Bronchus fibroblast of lung (primary cell): ENCODE measurements around the gene METRNL. TPM values are rescaled to one million over a fixed set of nuclear protein-coding genes. Genes with fewer than 3 reads are reported as not detected.

ENCODE experiments used
- total RNA-seq: library from RNA; depleted of rRNA; stranded (reverse); fragments of >200 nt; gene quantifications from 2 replicates; pipeline ENCODE4 v1.2.3, GENCODE V29; 2015

The METRNL gene, protein sequence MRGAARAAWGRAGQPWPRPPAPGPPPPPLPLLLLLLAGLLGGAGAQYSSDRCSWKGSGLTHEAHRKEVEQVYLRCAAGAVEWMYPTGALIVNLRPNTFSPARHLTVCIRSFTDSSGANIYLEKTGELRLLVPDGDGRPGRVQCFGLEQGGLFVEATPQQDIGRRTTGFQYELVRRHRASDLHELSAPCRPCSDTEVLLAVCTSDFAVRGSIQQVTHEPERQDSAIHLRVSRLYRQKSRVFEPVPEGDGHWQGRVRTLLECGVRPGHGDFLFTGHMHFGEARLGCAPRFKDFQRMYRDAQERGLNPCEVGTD
- total RNA-seq, result 55.3 and 57.7 TPM in 2 replicates

DNA sequence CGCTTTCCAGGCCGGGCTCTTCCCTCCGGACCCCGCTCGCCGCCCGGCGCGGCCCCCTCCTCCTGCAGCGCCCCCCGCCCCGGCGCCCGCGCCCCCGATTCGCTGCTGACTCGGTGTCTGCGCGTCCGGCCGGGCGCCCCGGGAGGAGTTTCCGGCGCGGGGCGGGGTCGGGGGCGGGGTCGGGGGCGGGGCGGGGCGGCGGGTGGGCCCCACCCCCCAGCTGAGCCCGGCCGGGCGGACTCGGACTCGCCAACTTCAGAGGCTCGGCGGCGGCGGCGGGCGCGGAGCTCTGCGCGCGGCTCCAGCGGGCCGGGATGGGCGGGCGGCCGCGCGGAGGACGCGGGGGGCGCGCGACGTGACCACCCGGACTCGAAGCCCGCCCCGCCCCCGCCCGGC lies at the start of gene METRNL:
Gene METRNL (plus strand): TSS at position 258 of the 396 bp plus-strand sequence. CDS start 207 bp downstream, outside the sequence.

Other genes with a start within 250 kb of the METRNL start
- gene ZNF750, start 239.6 kb upstream of the METRNL start, total RNA-seq, result not detected in 2 replicates